ENCODE results near the gene ZNF212.
A peak's percentile ranks its signal among the peaks of the same experiment; 100 is the strongest.

Gene ZNF212

DNA sequence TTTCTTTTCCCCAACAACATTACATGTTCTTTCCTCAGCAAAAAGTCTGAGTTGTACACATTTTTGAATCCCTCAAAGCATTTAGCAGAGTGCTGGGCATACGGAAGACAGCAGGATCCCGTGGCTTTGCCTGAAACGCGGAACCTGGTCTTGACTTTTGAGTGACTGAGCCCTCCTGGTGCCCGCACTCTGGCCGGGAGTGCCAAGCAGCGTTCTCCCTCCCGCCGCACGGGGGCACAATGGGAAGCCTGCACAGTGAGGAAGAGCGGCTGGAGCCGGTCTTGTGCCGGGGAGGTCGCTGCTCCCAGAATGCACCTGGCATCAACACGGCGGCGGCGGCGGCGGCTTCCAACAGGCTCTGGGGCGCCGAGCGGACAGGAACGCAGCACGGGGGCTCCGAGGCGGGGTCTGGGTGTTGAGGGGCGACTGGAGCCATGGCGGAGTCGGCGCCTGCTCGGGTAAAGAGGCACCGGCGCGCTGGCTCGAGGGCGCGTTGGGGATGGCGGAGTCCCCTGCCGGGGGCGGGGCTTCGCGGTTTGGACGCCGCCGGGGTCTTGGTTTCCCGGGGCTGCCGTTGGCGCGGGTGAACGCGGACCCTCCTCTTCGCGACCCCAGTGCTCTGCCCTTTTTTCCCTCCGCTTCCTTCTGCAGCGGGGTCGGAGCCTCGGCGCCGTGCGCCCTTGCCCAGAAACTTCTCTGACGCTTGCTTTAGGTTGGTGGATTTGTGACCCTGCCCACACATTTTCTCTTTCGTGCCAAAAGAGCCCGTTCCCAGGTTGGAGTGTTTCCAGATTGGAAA lies at the start of gene ZNF212:
Gene ZNF212 (plus strand): TSS at position 307 of the 799 bp plus-strand sequence. CDS start 128 bp downstream, at position 435.
- DNase-seq: peak; percentile 93

DNA sequence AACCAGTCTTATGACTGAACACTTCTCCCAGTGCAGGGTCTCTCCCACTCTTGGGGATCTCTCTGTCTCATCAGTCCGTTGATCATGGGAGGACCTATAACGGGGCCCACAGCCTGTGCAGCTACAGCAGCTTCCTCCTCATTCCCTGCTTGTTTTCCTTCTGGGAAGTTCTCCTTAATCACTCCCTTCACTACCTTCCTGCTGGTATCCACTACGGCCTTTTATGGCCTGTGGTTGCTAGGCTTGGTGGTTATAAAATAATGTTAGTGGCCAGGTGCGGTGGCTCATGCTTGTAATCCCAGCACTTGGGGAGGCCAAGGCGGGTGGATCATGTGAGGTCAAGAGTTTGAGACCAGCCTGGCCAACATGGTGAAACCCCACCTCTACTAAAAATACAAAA lies 47.6 kb upstream of the ZNF212 start:
- DNase-seq: no peak

DNA sequence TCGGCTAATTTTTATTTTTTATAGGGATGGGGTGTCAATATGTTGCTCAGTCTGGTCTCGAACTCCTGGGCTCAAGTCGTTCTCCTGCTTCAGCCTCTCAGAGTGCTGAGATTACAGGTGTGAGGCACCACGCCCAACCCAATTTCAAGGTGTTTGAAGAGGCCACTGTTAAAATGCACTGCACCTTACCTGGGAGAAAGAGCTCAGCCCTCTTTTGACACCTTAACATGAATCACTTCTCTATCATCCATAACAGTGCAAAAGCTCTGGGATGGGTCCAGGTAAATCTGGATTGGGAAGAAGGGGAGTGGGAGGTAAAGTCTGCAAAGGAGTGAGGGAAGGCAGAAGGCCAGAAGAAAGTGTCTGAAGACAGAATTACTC lies 44.7 kb upstream of the ZNF212 start:
- DNase-seq: no peak

DNA sequence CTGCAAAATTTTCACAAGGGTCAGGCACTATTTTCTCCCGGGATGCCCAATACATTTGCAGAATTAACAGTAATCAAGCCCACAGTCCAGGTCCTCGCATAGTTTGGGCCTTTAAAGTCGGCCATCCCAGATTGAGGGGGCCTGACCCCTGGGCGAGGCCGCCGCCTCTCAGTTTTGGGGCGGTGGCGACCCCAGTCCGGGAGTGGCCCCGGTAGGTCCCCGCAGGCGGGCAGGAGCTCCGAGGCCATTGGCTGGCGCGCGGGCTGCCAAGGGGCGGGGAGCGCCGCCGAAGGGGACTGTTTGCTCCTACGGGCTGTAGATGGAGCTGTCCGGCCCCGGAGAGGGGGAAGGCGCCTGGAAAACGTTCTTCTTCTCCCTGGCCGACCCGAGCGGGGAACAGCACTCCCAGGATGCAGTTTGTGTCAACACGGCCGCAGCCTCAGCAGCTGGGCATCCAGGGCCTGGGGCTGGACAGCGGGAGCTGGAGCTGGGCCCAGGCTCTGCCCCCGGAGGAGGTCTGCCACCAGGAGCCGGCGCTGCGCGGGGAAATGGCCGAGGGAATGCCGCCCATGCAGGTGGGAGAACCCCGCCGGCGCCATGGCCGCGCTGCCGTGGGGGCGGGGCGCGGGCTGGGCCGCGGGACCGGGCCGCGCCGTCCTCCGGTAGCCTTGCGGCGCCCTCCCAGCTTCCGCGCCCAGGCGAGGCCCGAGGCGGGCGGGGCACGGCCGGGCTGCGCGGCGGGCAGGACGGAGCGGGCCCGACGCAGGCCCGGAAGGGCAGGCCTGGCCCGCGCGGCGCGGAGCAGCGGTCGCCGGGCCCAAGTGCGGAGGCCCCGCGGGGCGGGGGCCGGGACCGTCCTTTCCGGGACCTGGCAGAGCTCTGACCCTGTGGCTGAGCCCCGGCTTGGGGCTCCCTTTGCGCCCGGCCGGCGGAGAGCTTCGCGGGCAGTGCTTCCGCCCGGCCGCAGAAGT lies 44.0 kb upstream of the ZNF212 start, which contains the start of gene ZNF282:
Gene ZNF282 (plus strand): TSS at position 367 of the 971 bp plus-strand sequence. CDS start 44 bp downstream, at position 411.
- peak; percentile 88 for DNase-seq

DNA sequence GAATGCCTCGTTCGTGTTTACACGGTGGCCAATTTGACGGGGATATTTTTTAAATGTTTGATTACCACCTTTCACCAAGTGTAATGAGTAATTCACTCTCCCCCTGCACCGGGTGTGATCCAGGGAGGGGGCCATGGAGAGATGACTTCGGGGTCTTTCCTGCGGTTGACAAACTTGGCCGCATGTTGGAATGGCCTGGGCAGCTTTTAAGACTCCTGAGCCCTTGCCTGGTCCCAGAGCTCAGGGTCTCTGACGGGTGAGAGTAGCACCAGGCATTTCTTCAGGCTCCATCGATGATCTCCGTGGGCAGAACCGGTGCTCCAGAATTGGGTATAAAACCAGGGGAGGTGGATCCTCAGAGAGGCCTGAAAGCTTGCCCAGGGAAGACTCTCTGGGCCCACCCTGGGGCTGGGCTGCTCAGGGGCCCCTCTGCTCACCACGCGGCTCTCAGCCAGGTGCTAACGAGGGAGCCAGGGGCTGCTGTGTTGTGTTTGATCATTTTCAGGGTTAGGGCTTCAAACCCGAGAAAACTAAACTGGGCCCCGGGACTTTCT lies 43.2 kb upstream of the ZNF212 start:
- peak; percentile 26 for DNase-seq

DNA sequence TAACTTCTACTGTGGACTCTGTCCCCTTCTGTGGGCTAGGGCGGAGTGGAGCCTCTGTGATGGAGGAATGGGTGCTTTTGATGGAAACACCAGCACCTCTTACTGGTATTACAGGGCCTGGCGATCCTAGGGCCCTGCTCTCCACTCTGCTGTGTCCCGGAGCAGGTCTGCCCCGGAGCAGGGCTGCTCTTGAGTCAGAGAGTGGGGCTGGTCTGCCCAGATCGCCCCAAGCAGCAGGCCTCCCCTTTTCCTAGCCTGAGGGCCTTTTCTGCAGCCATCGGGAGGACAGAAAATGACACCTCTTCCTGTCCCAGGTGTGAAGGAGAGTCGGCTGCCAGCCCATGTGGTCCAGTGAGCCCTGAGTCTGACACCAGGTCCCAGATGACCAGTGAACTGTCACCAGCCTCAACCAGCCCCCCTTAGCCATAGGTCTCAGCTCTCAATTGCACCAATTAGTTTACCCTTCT lies 42.7 kb upstream of the ZNF212 start:
- peak; percentile 14 for DNase-seq

DNA sequence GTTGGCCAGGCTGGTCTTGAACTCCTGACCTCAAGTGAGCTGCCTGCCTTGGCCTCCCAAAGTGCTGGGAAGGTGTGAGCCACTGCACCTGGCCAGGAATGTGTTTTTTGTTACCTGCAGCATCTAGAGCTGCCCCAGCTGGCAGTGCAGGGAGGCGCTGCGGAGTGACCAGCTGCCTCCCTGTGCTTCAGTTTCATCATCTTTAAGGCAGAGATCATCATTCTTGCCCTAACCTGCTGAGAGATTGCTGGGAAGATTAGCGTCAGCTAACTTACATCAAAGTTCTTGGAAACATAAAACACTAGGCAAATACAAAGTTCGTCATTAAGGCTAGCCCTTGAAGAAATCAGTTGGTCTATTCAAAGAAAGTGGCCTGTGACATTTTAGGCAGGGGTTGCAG lies 41.8 kb upstream of the ZNF212 start:
- DNase-seq: no peak

DNA sequence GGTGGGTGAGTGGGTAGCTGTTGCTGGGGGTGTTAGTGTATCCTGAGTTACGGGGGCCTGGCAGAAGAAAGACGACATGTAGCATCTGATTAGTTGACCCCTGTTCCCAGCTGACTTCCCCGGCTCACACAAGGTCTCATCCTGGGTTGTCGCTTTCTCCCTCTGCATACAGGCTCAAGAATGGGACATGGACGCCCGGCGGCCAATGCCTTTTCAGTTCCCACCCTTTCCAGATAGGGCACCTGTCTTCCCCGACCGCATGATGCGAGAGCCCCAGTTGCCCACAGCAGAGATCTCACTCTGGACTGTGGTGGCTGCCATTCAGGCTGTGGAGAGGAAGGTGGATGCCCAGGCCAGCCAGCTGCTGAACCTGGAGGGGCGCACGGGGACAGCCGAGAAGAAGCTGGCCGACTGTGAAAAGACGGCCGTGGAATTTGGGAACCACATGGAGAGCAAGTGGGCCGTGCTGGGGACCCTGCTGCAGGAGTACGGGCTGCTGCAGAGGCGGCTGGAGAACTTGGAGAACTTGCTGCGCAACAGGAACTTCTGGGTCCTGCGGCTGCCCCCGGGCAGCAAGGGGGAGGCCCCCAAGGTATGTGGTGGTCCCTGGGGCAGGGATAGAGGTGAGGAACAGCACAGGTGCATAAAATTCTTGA lies 41.2 kb upstream of the ZNF212 start:
- DNase-seq: no peak

DNA sequence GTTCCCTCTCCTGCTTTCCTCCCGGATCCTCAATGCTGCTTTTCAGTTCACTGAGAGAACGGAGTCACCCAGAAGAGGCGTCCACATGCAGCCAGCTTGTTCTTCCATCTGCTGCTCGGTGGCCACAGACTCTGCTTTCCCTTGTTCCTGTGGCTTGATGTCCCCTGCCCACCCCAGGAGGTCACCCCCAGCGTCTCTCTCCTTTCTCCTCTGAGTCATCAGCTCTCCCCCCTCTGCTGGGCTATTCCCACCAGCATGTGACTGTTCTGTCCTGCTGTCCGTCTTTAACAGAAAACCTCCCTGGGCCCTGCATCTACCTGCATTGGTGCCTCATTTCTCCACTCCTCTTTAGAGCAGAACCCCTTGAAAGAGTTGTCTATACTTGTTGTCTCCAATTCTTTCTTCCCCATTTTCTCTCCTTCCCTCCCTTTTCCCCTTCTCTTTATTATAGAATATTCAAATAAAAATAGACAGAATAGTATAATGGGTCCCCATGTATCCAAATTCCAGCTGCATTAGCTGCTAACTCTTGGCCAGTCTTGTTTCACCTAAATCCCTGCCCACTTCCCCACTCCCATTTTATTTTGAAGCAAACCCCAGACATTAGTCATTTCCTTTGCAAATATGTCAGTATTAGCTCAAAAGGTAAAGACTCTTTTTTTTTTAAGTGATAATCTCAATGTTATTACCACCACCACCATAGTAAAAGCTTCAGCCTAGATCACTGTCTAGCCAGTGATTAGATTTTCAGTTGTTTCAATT lies 40.0 kb upstream of the ZNF212 start:
- no peak for DNase-seq

DNA sequence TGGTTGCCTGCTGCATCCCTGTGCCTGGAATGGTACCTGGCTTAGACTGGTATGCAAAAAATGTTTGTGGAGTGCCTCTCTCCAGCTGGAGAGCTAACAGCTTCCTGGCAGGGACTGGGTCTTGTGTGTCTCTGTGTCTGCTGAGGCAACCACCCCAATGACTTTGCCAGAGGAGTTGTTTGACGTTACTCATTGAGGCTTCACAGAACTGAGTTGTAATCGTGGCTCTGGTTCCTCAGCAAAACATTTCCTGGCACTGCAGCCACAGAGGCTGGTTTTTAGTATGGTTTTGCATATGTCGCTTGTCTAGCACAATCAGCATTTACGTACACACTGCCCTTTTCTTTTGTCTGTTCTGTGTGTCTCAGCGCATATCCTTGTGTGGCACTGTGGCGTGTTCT lies 36.6 kb upstream of the ZNF212 start:
- DNase-seq: no peak

DNA sequence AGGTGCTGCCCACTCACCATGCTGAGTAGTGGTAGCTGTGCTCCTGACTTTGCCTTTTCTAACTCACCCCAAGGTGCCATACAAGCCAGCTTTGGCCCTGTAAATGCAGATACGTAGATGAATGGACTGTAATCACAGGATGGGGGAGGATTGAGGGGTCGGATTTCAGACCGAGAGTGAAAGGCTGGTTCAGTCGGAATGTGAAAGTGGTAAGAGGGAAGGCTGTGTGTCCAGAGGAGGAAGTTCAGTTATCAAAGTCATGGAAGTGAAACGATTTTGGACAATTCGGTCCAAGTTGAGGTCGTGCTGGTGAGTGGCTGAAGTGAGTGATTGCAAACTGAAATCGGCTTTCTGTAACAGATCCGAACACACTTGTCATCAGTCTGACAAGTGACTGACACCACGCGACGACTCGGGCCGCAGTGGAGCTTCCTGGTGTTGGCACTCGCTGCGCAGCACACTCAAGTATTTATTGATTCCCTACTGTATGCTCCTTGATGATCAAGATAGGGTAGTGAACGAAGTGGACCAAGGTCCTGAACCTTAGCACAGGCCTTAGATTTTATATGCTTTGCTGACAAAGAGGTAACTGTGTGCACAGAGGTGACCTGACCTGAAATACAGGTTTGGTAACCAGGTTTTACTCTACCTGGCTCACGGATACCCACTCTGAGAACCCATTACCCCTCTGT lies 33.6 kb upstream of the ZNF212 start:
- DNase-seq: no peak

DNA sequence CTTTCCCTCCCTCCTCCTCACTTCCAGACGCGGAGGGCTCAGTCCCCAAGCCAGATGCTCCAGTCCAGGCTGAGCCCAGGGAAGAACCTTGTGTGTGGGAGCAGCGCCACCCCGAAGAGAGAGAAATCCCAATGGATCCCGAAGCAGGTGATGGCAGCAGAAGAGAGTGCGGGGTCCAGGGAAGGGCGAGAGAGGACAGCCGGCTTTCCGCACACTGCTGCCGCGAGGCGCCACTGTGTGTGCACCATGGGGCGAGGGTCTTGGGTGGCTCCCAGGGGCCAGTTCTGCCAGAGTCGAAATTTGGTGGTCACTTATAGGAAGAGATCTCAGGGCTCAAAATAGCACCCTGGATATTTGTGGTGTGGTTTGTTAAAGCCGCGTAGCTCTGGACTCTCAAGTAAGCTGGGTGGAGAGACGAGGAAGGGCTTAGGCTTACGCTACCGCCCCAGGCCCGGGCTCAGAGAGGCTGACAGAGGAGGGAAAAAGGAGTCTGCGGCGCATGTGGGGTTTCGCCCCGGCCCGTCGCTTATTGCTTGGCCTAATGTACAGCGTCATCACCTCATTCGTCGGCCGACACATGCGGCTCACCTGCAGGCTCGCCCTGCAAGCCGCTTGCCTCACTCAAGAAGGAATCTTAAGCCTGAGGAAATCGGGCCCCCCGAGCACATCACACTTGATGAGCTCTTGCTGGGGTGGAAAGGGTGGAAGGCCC lies 32.0 kb upstream of the ZNF212 start:
- no peak for DNase-seq

DNA sequence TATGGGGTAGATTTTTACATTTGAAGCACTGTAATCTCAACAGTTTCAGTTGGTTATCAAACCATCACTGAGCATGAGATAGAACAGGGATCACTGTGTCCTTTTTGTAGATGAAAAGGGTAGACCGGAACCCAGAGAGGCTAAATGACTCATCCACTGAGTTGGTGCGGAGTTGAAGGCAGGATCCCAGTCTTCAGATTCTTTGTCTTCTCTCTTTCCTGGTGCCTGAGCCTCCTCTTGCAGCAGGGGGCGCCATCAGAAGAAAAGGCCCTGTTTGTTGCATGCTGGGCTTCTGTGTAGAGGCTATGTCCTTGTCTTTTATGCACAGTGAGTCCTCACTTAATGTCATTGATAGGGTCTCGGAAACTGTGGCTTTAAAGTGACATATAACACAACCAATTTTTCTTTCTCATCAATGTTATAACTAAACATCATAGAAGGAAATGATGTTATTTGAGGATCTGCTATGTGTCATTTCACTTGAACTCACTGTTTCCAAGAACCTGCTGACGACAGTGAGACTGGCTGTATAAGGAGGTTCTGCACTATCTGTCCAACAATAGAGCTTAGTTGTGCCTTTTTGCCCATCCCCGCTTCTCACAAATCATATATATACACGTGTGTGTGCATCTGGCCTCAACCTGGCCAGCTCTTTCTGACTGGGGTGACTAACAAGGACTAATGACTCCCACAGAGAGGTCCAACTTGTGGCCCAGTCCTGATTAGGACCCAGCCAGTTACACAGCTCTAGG lies 29.8 kb upstream of the ZNF212 start:
- DNase-seq: peak; percentile 66

DNA sequence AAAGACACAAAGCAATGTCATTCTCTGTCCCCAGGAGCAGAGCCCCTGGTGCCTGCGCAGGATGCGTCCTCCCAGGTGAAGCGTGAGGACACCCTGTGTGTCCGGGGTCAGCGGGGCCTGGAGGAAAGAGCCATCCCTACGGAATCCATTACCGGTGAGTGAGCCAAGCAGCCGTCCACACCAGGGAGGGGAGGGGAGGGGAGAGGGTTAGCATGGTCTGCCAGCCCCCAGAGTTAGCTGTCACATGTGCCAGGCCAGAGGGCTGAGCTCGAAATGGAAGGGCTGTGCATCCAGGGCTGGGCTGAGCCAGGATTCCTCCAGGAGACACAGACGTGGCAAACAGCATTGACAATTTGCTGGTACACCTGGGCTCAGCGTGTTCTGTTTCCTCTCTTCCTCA lies 28.9 kb upstream of the ZNF212 start:
- no peak for DNase-seq

DNA sequence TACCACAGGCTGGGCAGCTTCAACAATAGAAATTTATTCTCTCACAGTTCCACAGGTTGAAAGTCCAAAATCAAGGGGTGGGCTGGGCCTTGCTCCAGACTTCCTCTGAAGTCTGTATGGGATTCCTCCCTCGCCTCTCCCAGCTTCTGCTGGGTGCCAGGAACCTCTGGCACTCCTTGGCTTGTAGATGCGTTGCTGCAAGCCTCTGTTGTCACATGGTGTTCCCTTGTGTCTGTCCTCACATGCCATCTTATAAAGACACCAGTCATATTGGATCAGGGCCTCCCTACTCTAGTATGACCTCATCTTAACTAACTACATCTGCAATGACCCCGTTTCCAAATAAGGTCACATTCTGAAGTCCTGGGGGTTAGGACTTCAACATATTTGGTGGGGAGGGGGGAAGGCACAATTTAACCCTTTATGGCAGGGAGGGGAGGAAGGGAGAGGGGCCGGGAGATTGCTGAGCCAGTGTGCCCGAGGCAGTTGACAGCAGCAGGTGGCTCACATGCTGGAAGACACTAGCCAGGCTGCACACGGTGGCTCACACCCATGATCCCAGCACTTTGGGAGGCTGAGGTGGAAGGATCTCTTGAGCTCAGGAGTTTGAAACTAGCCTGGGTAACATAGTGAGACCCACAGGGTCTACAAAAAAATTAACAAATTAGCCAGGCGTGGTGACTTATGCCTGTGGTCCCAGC lies 25.3 kb upstream of the ZNF212 start:
- DNase-seq: no peak

DNA sequence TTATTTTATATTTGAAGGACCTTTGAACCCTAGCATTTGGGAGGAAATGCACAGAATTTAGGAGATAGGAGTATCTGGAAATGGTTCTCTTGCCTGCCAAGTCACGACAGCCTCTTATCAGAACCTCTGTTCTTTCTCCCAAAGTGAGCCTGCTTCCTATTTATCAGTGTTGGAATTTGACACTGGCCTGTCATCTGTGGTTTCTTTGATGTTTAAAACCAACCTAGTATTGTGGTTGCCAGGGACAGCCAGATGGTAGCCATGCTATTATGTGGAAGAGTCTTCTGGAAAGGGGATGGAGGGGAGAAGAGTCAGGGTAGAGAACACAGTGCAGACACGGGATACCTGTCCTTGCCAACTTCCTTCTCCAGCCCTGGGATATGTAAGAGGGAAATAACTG lies 23.0 kb upstream of the ZNF212 start:
- no peak for DNase-seq

DNA sequence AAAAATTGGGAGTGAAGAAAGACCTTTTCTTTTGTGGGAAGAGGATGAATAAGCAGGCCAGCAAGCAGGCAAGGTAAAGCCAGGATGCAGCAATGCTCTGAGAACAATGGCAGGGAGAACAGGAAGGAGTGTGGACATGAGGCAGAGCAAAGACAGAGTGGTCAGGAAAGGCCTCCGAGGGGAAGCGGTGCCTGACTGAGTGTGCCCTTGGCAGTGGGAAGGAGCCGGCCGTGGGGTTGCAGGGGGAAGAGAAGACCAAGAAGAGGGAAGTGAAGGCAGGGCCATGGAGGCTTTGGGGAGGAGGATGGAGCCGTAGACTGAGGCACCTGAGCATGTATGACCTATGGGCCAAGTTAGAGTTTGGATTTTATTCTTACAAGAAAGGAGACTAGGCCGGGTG lies 21.9 kb upstream of the ZNF212 start:
- DNase-seq: no peak

DNA sequence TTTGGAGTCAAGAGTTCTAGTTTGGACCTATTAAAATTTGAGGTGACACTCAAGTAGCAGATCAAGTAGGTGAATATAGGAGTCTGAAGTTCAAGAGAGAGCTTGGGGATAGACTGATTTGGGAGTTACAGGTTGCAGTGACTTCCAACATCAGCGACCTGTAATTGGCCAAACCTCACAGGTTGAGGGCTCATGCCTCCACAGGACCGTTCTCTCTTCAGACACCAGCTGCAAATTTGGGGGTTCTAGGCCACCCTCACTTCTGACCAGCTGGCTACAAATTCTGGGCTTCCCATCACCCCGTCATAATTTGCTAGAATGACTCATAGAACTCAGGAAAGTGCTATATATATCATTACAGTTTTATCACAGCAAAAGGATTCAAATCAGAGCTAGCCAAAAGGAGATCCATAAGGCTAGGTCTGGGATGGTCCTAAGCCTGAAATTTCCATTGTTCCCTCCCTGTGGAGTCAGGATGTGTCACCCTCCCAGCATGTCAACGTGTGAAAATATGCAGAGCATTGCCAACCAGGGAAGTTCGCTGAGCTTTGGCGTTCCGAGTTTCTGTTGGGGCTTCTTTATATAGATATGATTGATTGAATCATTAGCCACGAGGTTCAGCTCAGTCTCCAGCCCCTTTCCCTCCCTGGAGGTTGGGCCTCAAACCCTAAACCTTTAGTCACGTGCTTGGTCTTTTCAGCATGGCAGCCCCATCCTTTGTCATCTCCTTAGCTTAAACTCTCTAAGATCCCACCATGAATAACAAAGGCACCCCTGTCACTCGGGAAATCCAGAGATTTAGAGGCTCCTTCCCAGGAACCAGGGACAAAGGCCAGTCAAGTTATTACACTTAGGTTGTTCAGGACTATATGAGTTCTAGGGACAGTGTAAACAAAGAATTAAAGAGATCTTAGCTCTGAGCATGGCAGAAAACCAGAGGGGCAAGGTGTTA lies 20.7 kb upstream of the ZNF212 start:
- no peak for DNase-seq
